Measurements from ENCODE around the gene FASTKD1.

Gene FASTKD1

GRCh38 chr2:169495310-169495928 lies 78.2 kb downstream of the FASTKD1 start:
- H3K4me3 ChIP-seq (ENCODE audit: low read depth, low read length): no peak overlapping the region
- TF ChIP-seq CTCF (IDR thresholded peaks at IDR 0.05; ENCODE audit: insufficient read depth, low read length, missing control alignments): no peak
- POLR2A ChIA-PET: no interaction called here
- DNase-seq (ENCODE audit: low read depth, low spot score): no peak
- CTCF ChIA-PET: no interaction called here

GRCh38 chr2:169493360-169493759 lies 80.3 kb downstream of the FASTKD1 start:
- H3K4me3 ChIP-seq (ENCODE audit: low read depth, low read length): no peak overlapping the region
- ChIA-PET POLR2A (no interaction called here), CTCF (interaction anchor here (1.0 to 1.2 kb wide), 2 partner anchors 12 to 14 kb away, joined by 3 to 4 read pairs; partner anchors contain the start of gene BBS5)
- DNase-seq (ENCODE audit: low read depth, low spot score): no peak
- TF ChIP-seq CTCF (IDR thresholded peaks at IDR 0.05; ENCODE audit: insufficient read depth, low read length, missing control alignments): no peak

- POLR2A ChIA-PET: no interaction called here
- CTCF ChIA-PET: interaction anchor here (1.2 kb wide), 1 partner anchor 11 kb away, joined by 5 read pairs; the partner anchor contains the start of gene BBS5
- no peak for DNase-seq (ENCODE audit: low read depth, low spot score)
- H3K4me3 ChIP-seq (ENCODE audit: low read depth, low read length): no peak overlapping the region
- TF ChIP-seq CTCF (IDR thresholded peaks at IDR 0.05; ENCODE audit: insufficient read depth, low read length, missing control alignments): no peak
Measured at GRCh38 chr2:169491378-169491777, 82.3 kb downstream of the FASTKD1 start.

GRCh38 chr2:169490834-169491233 lies 82.8 kb downstream of the FASTKD1 start:
- ChIA-PET POLR2A (no interaction called here), CTCF (interaction anchor here (1.2 kb wide), 1 partner anchor 11 kb away, joined by 5 read pairs; the partner anchor contains the start of gene BBS5)
- no peak for DNase-seq (ENCODE audit: low read depth, low spot score)
- no peak for TF ChIP-seq CTCF (IDR thresholded peaks at IDR 0.05; ENCODE audit: insufficient read depth, low read length, missing control alignments)
- no peak overlapping the region for H3K4me3 ChIP-seq (ENCODE audit: low read depth, low read length)

GRCh38 chr2:169486487-169486886 lies 87.2 kb downstream of the FASTKD1 start:
- ChIA-PET POLR2A (no interaction called here), CTCF (no interaction called here)
- DNase-seq (ENCODE audit: low read depth, low spot score): no peak
- TF ChIP-seq CTCF (IDR thresholded peaks at IDR 0.05; ENCODE audit: insufficient read depth, low read length, missing control alignments): no peak
- H3K4me3 ChIP-seq (ENCODE audit: low read depth, low read length): no peak overlapping the region

GRCh38 chr2:169485650-169486138 lies 88.0 kb downstream of the FASTKD1 start:
- POLR2A ChIA-PET: no interaction called here
- H3K4me3 ChIP-seq (ENCODE audit: low read depth, low read length): no peak overlapping the region
- TF ChIP-seq CTCF (IDR thresholded peaks at IDR 0.05; ENCODE audit: insufficient read depth, low read length, missing control alignments): no peak
- CTCF ChIA-PET: no interaction called here
- no peak for DNase-seq (ENCODE audit: low read depth, low spot score)
